GM23338 (cell line): ENCODE data around the gene MRPS27. TPM values are rescaled to one million over a fixed set of nuclear protein-coding genes. Genes with fewer than 3 reads are reported as not detected.

Experiments
- ATAC-seq: fragments of 200-7000 bp; cut with Tn5 transposase; 3 replicates; pipeline ENCODE4 v1.9.1; 2020
- DNase-seq: peaks from one replicate; pipeline ENCODE4 v3.0.0-alpha.2; 2015; ENCODE audit warnings: low spot score
- H2AFZ ChIP-seq: fragments of 200-600 bp; sonication (generic); 2 replicates; pipeline ENCODE4 v1.8.0; 2016; ENCODE audit warnings: antibody characterized with exemption, mild to moderate bottlenecking, moderate library complexity
- H3F3A ChIP-seq: fragments of 200-600 bp; sonication (generic); replicated peaks from 2 replicates; pipeline ENCODE4 v1.8.0; 2017; ENCODE audit warnings: antibody characterized with exemption, mixed run types, low read depth
- H3K27ac ChIP-seq: fragments of 200-600 bp; sonication (generic); 2 replicates; pipeline ENCODE4 v1.6.1; 2016; ENCODE audit warnings: low read depth
- H3K27me3 ChIP-seq: fragments of 200-600 bp; sonication (generic); 2 replicates; pipeline ENCODE4 v1.8.0; 2016; ENCODE audit warnings: mild to moderate bottlenecking, mixed run types, moderate library complexity; ENCODE audit not compliant: insufficient read depth
- H3K36me3 ChIP-seq: fragments of 200-600 bp; sonication (generic); 2 replicates; pipeline ENCODE4 v1.8.0; 2016; ENCODE audit warnings: mild to moderate bottlenecking; ENCODE audit not compliant: insufficient read depth
- H3K4me1 ChIP-seq: fragments of 200-600 bp; sonication (generic); 2 replicates; pipeline ENCODE4 v1.8.0; 2016; ENCODE audit warnings: mild to moderate bottlenecking, moderate library complexity; ENCODE audit not compliant: insufficient read depth
- H3K4me2 ChIP-seq: fragments of 200-600 bp; sonication (generic); 2 replicates; pipeline ENCODE4 v1.7.1; 2017; ENCODE audit warnings: mixed run types
- H3K4me3 ChIP-seq: fragments of 200-600 bp; sonication (generic); 2 replicates; pipeline ENCODE4 v1.6.1; 2016; ENCODE audit warnings: mixed run types
- H3K79me2 ChIP-seq: fragments of 200-600 bp; sonication (generic); replicated peaks from 2 replicates; pipeline ENCODE4 v1.8.0; 2017; ENCODE audit warnings: mild to moderate bottlenecking; ENCODE audit not compliant: insufficient read depth
- H3K9me2 ChIP-seq: fragments of 200-600 bp; sonication (generic); 2 replicates; pipeline ENCODE4 v1.8.0; 2017; ENCODE audit not compliant: insufficient read depth
- H4K20me1 ChIP-seq: fragments of 200-600 bp; sonication (generic); replicated peaks from 2 replicates; pipeline ENCODE4 v1.8.0; 2017; ENCODE audit warnings: mild to moderate bottlenecking; ENCODE audit not compliant: insufficient read depth
- H3K27ac Mint-ChIP-seq: 2 replicates; pipeline ENCODE4 v1.8.0; 2020; ENCODE audit warnings: inconsistent platforms, mild to moderate bottlenecking, moderate library complexity, mixed read lengths
- H3K27me3 Mint-ChIP-seq: 3 replicates; pipeline ENCODE4 v1.8.0; 2022; ENCODE audit warnings: low read depth, mild to moderate bottlenecking, moderate library complexity, mixed read lengths, inconsistent platforms; ENCODE audit not compliant: insufficient read depth, poor library complexity
- H3K36me3 Mint-ChIP-seq: 3 replicates; pipeline ENCODE4 v1.8.0; 2021; ENCODE audit warnings: low read depth, mild to moderate bottlenecking, inconsistent platforms, moderate library complexity, mixed read lengths
- H3K4me1 Mint-ChIP-seq: 3 replicates; pipeline ENCODE4 v1.8.0; 2020; ENCODE audit warnings: mild to moderate bottlenecking, inconsistent platforms, mixed read lengths
- H3K4me3 Mint-ChIP-seq: 3 replicates; pipeline ENCODE4 v1.8.0; 2021; ENCODE audit warnings: moderate library complexity, mild to moderate bottlenecking, inconsistent platforms, mixed read lengths
- H3K9me3 Mint-ChIP-seq: 3 replicates; pipeline ENCODE4 v1.8.0; 2020; ENCODE audit warnings: moderate library complexity, mild to moderate bottlenecking, inconsistent platforms, mixed read lengths
- CREB1 ChIP-seq: fragments of 250-450 bp; sonication (Bioruptor Pico); IDR thresholded peaks from 2 replicates; pipeline ENCODE4 v1.5.0; 2020; ENCODE audit warnings: low read depth, mild to moderate bottlenecking, moderate library complexity
- EZH2 ChIP-seq: fragments of 200-600 bp; sonication (generic); IDR thresholded peaks from one replicate; pipeline ENCODE4 v1.8.0; 2017; ENCODE audit warnings: antibody characterized with exemption, mild to moderate bottlenecking, low read depth; ENCODE audit not compliant: unreplicated experiment
- EZH2phosphoT487 ChIP-seq: fragments of 200-600 bp; sonication (generic); IDR thresholded peaks from one replicate; pipeline ENCODE4 v1.8.1; 2018; ENCODE audit warnings: antibody characterized with exemption; ENCODE audit not compliant: unreplicated experiment
- JUNB ChIP-seq: IDR thresholded peaks from one replicate; pipeline ENCODE4 v1.6.1; 2016; ENCODE audit warnings: antibody characterized with exemption; ENCODE audit not compliant: unreplicated experiment
- NANOG ChIP-seq: IDR thresholded peaks from 2 replicates; pipeline ENCODE4 v1.6.1; 2016; ENCODE audit warnings: antibody characterized with exemption, borderline replicate concordance
- POLR2AphosphoS5 ChIP-seq: IDR thresholded peaks from 2 replicates; pipeline ENCODE4 v1.6.1; 2016; ENCODE audit warnings: antibody characterized with exemption, low read depth
- STAT1 ChIP-seq: IDR thresholded peaks from one replicate; pipeline ENCODE4 v1.6.1; 2016; ENCODE audit warnings: antibody characterized with exemption; ENCODE audit not compliant: unreplicated experiment
- ZNF114 ChIP-seq: fragments of 250-450 bp; sonication (Bioruptor Pico); IDR thresholded peaks from 2 replicates; pipeline ENCODE4 v1.5.0; 2020; ENCODE audit warnings: mild to moderate bottlenecking, moderate library complexity
- ZNF331 ChIP-seq: fragments of 250-450 bp; sonication (Bioruptor Pico); IDR thresholded peaks from 2 replicates; pipeline ENCODE4 v1.5.0; 2020; ENCODE audit warnings: low read depth, mild to moderate bottlenecking, moderate library complexity
- polyA plus RNA-seq: library from polyadenylated mRNA; unstranded; fragments of >200 nt; fragmentation: Nextera tagmentation; extraction: Ambion mirVana; gene quantifications from 2 replicates; pipeline ENCODE4 v1.2.1, GENCODE V29; 2016
- total RNA-seq: library from RNA; depleted of rRNA; stranded (reverse); fragments of >200 nt; shearing (Covaris generic); gene quantifications from 2 replicates; pipeline ENCODE4 v1.2.3, GENCODE V29; 2014
- TF ChIP-seq, protein P1 (sequence below): IDR thresholded peaks from 2 replicates; pipeline ENCODE4 v1.6.1; 2016; ENCODE audit warnings: antibody characterized with exemption
- TF ChIP-seq, protein P2 (sequence below): IDR thresholded peaks from one replicate; pipeline ENCODE4 v1.6.1; 2018; ENCODE audit warnings: antibody characterized with exemption; ENCODE audit not compliant: unreplicated experiment
- TF ChIP-seq, protein P3 (sequence below): fragments of 250-450 bp; sonication (Bioruptor Pico); IDR thresholded peaks from 2 replicates; pipeline ENCODE4 v1.5.0; 2020; ENCODE audit warnings: mild to moderate bottlenecking, moderate library complexity
- TF ChIP-seq, protein P4 (sequence below), 2 experiments: fragments of 200-600 bp in 1 of 2; sonication (generic) in 1 of 2; conservative IDR thresholded peaks; 2 replicates each; pipeline versions ENCODE4 v1.5.1 to v1.6.1; 2016 to 2017; ENCODE audit warnings: antibody characterized with exemption in 2 of 2, low read depth in 2 of 2, mild to moderate bottlenecking in 2 of 2, moderate library complexity in 1 of 2

Gene MRPS27
- total and polyA plus RNA-seq, 2 experiments from 2014 or later = 53.2 to 141 TPM

DNA sequence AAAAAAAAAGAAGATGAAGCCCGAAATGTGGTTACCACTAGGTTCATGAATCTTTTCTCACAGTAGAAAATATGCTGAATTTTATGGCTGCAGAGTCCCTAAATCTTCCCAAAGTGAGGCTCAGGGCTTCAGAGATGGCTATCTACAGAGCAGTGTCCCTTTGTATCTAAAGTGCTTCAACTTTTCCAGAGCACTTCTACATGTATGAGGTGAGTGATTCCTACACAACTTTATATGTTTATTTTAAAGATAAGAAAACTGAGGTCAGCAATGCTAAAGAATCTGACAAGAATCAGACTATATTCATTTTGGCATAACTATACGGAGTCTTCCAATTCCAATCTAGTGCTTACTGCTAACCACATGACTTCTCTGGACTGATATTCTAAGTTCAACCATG, 53.2 kb downstream of the MRPS27 start:
- no peaks in the 10 kb centered on the region for H3K36me3 ChIP-seq
- Mint-ChIP-seq H3K36me3 (peaks cover 6% of the 10 kb centered on the region; the same call in 2 of the 3 replicates), H3K27ac (no peak overlapping the region), H3K27me3 (peaks cover 2% of the 10 kb centered on the region), H3K4me1 (peaks cover 8% of the 10 kb centered on the region; the same call in 2 of the 3 replicates), H3K9me3 (no peaks in the 10 kb centered on the region), H3K4me3 (no peak overlapping the region)
- H3K79me2 ChIP-seq = peaks cover 10% of the 10 kb centered on the region; the same call in 1 of the 2 replicates
- no peaks in the 10 kb centered on the region for H3K27me3 ChIP-seq
- no peak overlapping the region for H3K4me3 ChIP-seq
- H3F3A ChIP-seq = no peaks in the 10 kb centered on the region
- DNase-seq (no peak), ATAC-seq (no peak)
- TF ChIP-seq, protein P1, sequence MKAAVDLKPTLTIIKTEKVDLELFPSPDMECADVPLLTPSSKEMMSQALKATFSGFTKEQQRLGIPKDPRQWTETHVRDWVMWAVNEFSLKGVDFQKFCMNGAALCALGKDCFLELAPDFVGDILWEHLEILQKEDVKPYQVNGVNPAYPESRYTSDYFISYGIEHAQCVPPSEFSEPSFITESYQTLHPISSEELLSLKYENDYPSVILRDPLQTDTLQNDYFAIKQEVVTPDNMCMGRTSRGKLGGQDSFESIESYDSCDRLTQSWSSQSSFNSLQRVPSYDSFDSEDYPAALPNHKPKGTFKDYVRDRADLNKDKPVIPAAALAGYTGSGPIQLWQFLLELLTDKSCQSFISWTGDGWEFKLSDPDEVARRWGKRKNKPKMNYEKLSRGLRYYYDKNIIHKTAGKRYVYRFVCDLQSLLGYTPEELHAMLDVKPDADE = no peak
- TF ChIP-seq ZNF114 (CRISPR knock-in tag) (no peak), NANOG (no peak), EZH2 (no peak), ZNF331 (CRISPR knock-in tag) (no peak), EZH2phosphoT487 (no peak), JUNB (no peak), STAT1 (no peak), CREB1 (no peak), POLR2AphosphoS5 (no peak)
- TF ChIP-seq, protein P2, sequence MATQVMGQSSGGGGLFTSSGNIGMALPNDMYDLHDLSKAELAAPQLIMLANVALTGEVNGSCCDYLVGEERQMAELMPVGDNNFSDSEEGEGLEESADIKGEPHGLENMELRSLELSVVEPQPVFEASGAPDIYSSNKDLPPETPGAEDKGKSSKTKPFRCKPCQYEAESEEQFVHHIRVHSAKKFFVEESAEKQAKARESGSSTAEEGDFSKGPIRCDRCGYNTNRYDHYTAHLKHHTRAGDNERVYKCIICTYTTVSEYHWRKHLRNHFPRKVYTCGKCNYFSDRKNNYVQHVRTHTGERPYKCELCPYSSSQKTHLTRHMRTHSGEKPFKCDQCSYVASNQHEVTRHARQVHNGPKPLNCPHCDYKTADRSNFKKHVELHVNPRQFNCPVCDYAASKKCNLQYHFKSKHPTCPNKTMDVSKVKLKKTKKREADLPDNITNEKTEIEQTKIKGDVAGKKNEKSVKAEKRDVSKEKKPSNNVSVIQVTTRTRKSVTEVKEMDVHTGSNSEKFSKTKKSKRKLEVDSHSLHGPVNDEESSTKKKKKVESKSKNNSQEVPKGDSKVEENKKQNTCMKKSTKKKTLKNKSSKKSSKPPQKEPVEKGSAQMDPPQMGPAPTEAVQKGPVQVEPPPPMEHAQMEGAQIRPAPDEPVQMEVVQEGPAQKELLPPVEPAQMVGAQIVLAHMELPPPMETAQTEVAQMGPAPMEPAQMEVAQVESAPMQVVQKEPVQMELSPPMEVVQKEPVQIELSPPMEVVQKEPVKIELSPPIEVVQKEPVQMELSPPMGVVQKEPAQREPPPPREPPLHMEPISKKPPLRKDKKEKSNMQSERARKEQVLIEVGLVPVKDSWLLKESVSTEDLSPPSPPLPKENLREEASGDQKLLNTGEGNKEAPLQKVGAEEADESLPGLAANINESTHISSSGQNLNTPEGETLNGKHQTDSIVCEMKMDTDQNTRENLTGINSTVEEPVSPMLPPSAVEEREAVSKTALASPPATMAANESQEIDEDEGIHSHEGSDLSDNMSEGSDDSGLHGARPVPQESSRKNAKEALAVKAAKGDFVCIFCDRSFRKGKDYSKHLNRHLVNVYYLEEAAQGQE = no peak
- TF ChIP-seq, protein P3, sequence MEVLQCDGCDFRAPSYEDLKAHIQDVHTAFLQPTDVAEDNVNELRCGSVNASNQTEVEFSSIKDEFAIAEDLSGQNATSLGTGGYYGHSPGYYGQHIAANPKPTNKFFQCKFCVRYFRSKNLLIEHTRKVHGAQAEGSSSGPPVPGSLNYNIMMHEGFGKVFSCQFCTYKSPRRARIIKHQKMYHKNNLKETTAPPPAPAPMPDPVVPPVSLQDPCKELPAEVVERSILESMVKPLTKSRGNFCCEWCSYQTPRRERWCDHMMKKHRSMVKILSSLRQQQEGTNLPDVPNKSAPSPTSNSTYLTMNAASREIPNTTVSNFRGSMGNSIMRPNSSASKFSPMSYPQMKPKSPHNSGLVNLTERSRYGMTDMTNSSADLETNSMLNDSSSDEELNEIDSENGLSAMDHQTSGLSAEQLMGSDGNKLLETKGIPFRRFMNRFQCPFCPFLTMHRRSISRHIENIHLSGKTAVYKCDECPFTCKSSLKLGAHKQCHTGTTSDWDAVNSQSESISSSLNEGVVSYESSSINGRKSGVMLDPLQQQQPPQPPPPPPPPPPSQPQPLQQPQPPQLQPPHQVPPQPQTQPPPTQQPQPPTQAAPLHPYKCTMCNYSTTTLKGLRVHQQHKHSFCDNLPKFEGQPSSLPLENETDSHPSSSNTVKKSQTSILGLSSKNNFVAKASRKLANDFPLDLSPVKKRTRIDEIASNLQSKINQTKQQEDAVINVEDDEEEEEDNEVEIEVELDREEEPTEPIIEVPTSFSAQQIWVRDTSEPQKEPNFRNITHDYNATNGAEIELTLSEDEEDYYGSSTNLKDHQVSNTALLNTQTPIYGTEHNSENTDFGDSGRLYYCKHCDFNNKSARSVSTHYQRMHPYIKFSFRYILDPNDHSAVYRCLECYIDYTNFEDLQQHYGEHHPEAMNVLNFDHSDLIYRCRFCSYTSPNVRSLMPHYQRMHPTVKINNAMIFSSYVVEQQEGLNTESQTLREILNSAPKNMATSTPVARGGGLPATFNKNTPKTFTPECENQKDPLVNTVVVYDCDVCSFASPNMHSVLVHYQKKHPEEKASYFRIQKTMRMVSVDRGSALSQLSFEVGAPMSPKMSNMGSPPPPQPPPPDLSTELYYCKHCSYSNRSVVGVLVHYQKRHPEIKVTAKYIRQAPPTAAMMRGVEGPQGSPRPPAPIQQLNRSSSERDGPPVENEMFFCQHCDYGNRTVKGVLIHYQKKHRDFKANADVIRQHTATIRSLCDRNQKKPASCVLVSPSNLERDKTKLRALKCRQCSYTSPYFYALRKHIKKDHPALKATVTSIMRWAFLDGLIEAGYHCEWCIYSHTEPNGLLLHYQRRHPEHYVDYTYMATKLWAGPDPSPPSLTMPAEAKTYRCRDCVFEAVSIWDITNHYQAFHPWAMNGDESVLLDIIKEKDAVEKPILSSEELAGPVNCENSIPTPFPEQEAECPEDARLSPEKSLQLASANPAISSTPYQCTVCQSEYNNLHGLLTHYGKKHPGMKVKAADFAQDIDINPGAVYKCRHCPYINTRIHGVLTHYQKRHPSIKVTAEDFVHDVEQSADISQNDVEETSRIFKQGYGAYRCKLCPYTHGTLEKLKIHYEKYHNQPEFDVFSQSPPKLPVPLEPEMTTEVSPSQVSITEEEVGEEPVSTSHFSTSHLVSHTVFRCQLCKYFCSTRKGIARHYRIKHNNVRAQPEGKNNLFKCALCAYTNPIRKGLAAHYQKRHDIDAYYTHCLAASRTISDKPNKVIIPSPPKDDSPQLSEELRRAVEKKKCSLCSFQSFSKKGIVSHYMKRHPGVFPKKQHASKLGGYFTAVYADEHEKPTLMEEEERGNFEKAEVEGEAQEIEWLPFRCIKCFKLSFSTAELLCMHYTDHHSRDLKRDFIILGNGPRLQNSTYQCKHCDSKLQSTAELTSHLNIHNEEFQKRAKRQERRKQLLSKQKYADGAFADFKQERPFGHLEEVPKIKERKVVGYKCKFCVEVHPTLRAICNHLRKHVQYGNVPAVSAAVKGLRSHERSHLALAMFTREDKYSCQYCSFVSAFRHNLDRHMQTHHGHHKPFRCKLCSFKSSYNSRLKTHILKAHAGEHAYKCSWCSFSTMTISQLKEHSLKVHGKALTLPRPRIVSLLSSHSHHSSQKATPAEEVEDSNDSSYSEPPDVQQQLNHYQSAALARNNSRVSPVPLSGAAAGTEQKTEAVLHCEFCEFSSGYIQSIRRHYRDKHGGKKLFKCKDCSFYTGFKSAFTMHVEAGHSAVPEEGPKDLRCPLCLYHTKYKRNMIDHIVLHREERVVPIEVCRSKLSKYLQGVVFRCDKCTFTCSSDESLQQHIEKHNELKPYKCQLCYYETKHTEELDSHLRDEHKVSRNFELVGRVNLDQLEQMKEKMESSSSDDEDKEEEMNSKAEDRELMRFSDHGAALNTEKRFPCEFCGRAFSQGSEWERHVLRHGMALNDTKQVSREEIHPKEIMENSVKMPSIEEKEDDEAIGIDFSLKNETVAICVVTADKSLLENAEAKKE (CRISPR knock-in tag) = no peak
- TF ChIP-seq, protein P4, sequence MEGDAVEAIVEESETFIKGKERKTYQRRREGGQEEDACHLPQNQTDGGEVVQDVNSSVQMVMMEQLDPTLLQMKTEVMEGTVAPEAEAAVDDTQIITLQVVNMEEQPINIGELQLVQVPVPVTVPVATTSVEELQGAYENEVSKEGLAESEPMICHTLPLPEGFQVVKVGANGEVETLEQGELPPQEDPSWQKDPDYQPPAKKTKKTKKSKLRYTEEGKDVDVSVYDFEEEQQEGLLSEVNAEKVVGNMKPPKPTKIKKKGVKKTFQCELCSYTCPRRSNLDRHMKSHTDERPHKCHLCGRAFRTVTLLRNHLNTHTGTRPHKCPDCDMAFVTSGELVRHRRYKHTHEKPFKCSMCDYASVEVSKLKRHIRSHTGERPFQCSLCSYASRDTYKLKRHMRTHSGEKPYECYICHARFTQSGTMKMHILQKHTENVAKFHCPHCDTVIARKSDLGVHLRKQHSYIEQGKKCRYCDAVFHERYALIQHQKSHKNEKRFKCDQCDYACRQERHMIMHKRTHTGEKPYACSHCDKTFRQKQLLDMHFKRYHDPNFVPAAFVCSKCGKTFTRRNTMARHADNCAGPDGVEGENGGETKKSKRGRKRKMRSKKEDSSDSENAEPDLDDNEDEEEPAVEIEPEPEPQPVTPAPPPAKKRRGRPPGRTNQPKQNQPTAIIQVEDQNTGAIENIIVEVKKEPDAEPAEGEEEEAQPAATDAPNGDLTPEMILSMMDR (conservative IDR thresholded peaks at IDR 0.05; ENCODE audit: low read depth in 2 of 2) = no peak
- peaks cover 3% of the 10 kb centered on the region; the same call in 1 of the 2 replicates for H4K20me1 ChIP-seq
- H2AFZ ChIP-seq = no peak overlapping the region
- no peak overlapping the region for H3K4me2 ChIP-seq
- no peaks in the 10 kb centered on the region; the same call in 1 of the 2 replicates for H3K4me1 ChIP-seq
- H3K27ac ChIP-seq = no peak overlapping the region
- no peaks in the 10 kb centered on the region for H3K9me2 ChIP-seq
